Psoas muscle (tissue), 7 donors: Measurements from ENCODE around the gene PALM3. TPM values are rescaled to one million over a fixed set of nuclear protein-coding genes. Genes with fewer than 3 reads are reported as not detected.

ENCODE experiments used
- polyA plus RNA-seq, 3 donors: library from polyadenylated mRNA; stranded (reverse); fragments of 200-250 nt; gene quantifications; one replicate each; pipeline ENCODE4 v1.2.3, GENCODE V29; 2013
- total RNA-seq, 4 donors: library from RNA; stranded (reverse); fragmentation: NEBNext Ultra II Directional in 2 of 4; extraction: Animal tissue kit (Norgen Biotek cat#: 25700) in 2 of 4; gene quantifications; one replicate each; pipeline versions ENCODE4 v1.2.1 to v1.2.4, GENCODE V29; 2021 to 2023
- donor health status: healthy with polysubstance abuse.
- donor health status: DM: no; HTN: no; CAD: no; lungs with moderate emphysema.
- donor health status: Bipolar disorder and iron deficiency.
- donor health status: healthy.
- donor health status: DM: no; HTN: no; CAD: no.
- donor health status: DM: no; HTN: no; CAD: no.
- donor health status: DM: yes; HTN: yes; CAD: no.

Gene PALM3
- total and polyA plus RNA-seq, 7 donors: 0.04 to 0.05 TPM; not detected in 5

Other genes starting within 250 kb of the PALM3 start
- gene NANOS3, start 184.9 kb downstream of the PALM3 start, total RNA-seq: not detected
- not detected for gene NANOS3, start 184.9 kb downstream of the PALM3 start, polyA plus RNA-seq
- 1 to 10 TPM in 2 of 4 donors, under 1 TPM in 2; 0.27 to 1.5 (median 1.0) TPM for gene BRME1, start 156.0 kb downstream of the PALM3 start, total RNA-seq
- gene BRME1, start 156.0 kb downstream of the PALM3 start, polyA plus RNA-seq: 1 to 10 TPM in 2 of 3 donors, under 1 TPM in 1; 0.86 to 2.5 (median 1.7) TPM
- 10 to 100 TPM; 21.1 to 26.1 (median 24.6) TPM for gene CC2D1A, start 155.9 kb downstream of the PALM3 start, total RNA-seq
- gene CC2D1A, start 155.9 kb downstream of the PALM3 start, polyA plus RNA-seq: 10 to 100 TPM; 20.1 to 31.7 (median 23.1) TPM
- 1 to 10 TPM in 1 of 4 donors, under 1 TPM in 3; 0.18 to 1.3 (median 0.39) TPM for gene PODNL1, start 123.7 kb downstream of the PALM3 start, total RNA-seq
- gene PODNL1, start 123.7 kb downstream of the PALM3 start, polyA plus RNA-seq: 1 to 10 TPM in 1 of 3 donors, under 1 TPM in 2; 0.07 to 1.3 (median 0.25) TPM
- 10 to 100 TPM in 3 of 4 donors, 1 to 10 TPM in 1; 9.2 to 25.3 (median 16.0) TPM for gene DCAF15, start 109.6 kb downstream of the PALM3 start, total RNA-seq
- 10 to 100 TPM; 13.8 to 24.5 (median 16.6) TPM for gene DCAF15, start 109.6 kb downstream of the PALM3 start, polyA plus RNA-seq
- 10 to 100 TPM in 1 of 4 donors, 1 to 10 TPM in 3; 5.9 to 10.1 (median 7.8) TPM for gene RFX1, start 55.8 kb downstream of the PALM3 start, total RNA-seq
- gene RFX1, start 55.8 kb downstream of the PALM3 start, polyA plus RNA-seq: 1 to 10 TPM; 2.9 to 6.4 (median 5.1) TPM
- gene RLN3, start 33.9 kb downstream of the PALM3 start, total RNA-seq: not detected
- not detected for gene RLN3, start 33.9 kb downstream of the PALM3 start, polyA plus RNA-seq
- gene IL27RA, start 30.3 kb downstream of the PALM3 start, total RNA-seq: 1 to 10 TPM; 2.3 to 3.7 (median 2.9) TPM
- 1 to 10 TPM; 1.5 to 3.2 (median 2.5) TPM for gene IL27RA, start 30.3 kb downstream of the PALM3 start, polyA plus RNA-seq
- 1 to 10 TPM; 2.0 to 6.3 (median 2.9) TPM for gene MISP3, start 10.7 kb upstream of the PALM3 start, total RNA-seq
- gene MISP3, start 10.7 kb upstream of the PALM3 start, polyA plus RNA-seq: 10 to 100 TPM in 1 of 3 donors, 1 to 10 TPM in 2; 1.8 to 15.4 (median 2.1) TPM
- gene C19orf67, start 23.7 kb upstream of the PALM3 start, total RNA-seq: not detected
- gene C19orf67, start 23.7 kb upstream of the PALM3 start, polyA plus RNA-seq: not detected
- gene SAMD1, start 28.7 kb upstream of the PALM3 start, total RNA-seq: 10 to 100 TPM; 27.3 to 54.4 (median 39.6) TPM
- 10 to 100 TPM; 39.9 to 99.9 (median 60.4) TPM for gene SAMD1, start 28.7 kb upstream of the PALM3 start, polyA plus RNA-seq
- gene PRKACA, start 55.7 kb upstream of the PALM3 start, total RNA-seq: 100 to 1,000 TPM; 209 to 509 (median 312) TPM
- 100 to 1,000 TPM in 2 of 3 donors, 10 to 100 TPM in 1; 99.3 to 208 (median 135) TPM for gene PRKACA, start 55.7 kb upstream of the PALM3 start, polyA plus RNA-seq
- 1 to 10 TPM in 1 of 4 donors, under 1 TPM in 2, not detected in 1; 0.63 to 6.0 (median 0.84) TPM for gene ASF1B, start 74.5 kb upstream of the PALM3 start, total RNA-seq
- gene ASF1B, start 74.5 kb upstream of the PALM3 start, polyA plus RNA-seq: 1 to 10 TPM in 2 of 3 donors, under 1 TPM in 1; 0.20 to 1.2 (median 1.0) TPM
- gene ADGRL1, start 144.1 kb upstream of the PALM3 start, total RNA-seq: 1 to 10 TPM; 1.7 to 2.6 (median 1.8) TPM
- 1 to 10 TPM in 1 of 3 donors, under 1 TPM in 2; 0.38 to 1.1 (median 0.87) TPM for gene ADGRL1, start 144.1 kb upstream of the PALM3 start, polyA plus RNA-seq